ENCODE data around the gene P2RY14. TPM values are rescaled to one million over a fixed set of nuclear protein-coding genes. Genes with fewer than 3 reads are reported as not detected.

Gene P2RY14
- total RNA-seq, 1 experiment from 2014 or later = not detected

DNA sequence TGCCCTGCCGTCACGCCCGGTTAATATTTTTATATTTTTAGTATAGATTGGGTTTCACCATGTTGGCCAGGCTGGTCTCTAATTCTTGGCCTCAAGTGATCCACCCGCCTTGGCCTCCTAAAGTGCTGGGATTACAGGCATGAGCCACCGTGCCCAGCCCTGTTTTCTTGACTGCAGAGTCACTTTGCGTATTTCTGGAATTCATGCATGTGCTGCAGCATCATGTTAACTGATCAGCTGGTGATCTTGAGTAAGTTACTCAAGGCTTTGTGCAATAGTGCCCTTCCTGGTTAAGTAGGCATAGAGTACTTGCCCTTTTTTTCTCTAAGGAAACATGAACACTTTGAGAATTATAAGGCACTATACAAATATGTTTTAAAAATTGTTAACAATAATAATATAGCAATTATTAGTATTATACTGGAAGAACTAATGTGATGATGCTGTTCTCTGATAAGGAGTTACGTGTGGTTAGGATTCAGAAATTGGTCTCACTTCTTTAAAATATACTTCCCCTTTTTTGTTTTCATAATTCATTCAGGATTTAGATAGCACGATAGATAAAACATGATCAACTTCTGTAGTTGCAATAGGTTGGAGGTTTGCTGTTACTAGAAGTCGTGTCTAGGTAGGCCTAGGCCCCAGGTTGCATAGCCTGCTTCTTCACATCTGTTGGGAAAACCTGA, 108.9 kb downstream of the P2RY14 start (continued):
- TF ChIP-seq NFATC4 (CRISPR knock-in tag; IDR thresholded peaks at IDR 0.05) = no peak
- TF ChIP-seq RORB (CRISPR knock-in tag; IDR thresholded peaks at IDR 0.05) = no peak
- TF ChIP-seq, protein P1, sequence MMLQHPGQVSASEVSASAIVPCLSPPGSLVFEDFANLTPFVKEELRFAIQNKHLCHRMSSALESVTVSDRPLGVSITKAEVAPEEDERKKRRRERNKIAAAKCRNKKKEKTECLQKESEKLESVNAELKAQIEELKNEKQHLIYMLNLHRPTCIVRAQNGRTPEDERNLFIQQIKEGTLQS (CRISPR knock-in tag; conservative IDR thresholded peaks at IDR 0.05) = no peak
- TF ChIP-seq, protein P2, sequence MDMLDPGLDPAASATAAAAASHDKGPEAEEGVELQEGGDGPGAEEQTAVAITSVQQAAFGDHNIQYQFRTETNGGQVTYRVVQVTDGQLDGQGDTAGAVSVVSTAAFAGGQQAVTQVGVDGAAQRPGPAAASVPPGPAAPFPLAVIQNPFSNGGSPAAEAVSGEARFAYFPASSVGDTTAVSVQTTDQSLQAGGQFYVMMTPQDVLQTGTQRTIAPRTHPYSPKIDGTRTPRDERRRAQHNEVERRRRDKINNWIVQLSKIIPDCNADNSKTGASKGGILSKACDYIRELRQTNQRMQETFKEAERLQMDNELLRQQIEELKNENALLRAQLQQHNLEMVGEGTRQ (CRISPR knock-in tag; IDR thresholded peaks at IDR 0.05) = no peak
- TF ChIP-seq FOXK1 (CRISPR knock-in tag; IDR thresholded peaks at IDR 0.05) = no peak
- TF ChIP-seq EMX1 (CRISPR knock-in tag; IDR thresholded peaks at IDR 0.05) = no peak
- no peak for TF ChIP-seq TEAD1 (CRISPR knock-in tag; IDR thresholded peaks at IDR 0.05)
- TF ChIP-seq, protein P3, sequence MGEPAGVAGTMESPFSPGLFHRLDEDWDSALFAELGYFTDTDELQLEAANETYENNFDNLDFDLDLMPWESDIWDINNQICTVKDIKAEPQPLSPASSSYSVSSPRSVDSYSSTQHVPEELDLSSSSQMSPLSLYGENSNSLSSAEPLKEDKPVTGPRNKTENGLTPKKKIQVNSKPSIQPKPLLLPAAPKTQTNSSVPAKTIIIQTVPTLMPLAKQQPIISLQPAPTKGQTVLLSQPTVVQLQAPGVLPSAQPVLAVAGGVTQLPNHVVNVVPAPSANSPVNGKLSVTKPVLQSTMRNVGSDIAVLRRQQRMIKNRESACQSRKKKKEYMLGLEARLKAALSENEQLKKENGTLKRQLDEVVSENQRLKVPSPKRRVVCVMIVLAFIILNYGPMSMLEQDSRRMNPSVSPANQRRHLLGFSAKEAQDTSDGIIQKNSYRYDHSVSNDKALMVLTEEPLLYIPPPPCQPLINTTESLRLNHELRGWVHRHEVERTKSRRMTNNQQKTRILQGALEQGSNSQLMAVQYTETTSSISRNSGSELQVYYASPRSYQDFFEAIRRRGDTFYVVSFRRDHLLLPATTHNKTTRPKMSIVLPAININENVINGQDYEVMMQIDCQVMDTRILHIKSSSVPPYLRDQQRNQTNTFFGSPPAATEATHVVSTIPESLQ (CRISPR knock-in tag; IDR thresholded peaks at IDR 0.05) = no peak
- TF ChIP-seq, protein P4, sequence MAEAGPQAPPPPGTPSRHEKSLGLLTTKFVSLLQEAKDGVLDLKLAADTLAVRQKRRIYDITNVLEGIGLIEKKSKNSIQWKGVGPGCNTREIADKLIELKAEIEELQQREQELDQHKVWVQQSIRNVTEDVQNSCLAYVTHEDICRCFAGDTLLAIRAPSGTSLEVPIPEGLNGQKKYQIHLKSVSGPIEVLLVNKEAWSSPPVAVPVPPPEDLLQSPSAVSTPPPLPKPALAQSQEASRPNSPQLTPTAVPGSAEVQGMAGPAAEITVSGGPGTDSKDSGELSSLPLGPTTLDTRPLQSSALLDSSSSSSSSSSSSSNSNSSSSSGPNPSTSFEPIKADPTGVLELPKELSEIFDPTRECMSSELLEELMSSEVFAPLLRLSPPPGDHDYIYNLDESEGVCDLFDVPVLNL (CRISPR knock-in tag; IDR thresholded peaks at IDR 0.05; ENCODE audit: borderline replicate concordance, low read depth) = no peak
- TF ChIP-seq NR2C2 (CRISPR knock-in tag; IDR thresholded peaks at IDR 0.05) = no peak
- TF ChIP-seq GTF2I (CRISPR knock-in tag; conservative IDR thresholded peaks at IDR 0.05) = no peak
- no peak for TF ChIP-seq OVOL2 (CRISPR knock-in tag; IDR thresholded peaks at IDR 0.05; ENCODE audit: borderline replicate concordance)
- TF ChIP-seq ZNF219 (CRISPR knock-in tag; IDR thresholded peaks at IDR 0.05; ENCODE audit: borderline replicate concordance) = no peak

DNA sequence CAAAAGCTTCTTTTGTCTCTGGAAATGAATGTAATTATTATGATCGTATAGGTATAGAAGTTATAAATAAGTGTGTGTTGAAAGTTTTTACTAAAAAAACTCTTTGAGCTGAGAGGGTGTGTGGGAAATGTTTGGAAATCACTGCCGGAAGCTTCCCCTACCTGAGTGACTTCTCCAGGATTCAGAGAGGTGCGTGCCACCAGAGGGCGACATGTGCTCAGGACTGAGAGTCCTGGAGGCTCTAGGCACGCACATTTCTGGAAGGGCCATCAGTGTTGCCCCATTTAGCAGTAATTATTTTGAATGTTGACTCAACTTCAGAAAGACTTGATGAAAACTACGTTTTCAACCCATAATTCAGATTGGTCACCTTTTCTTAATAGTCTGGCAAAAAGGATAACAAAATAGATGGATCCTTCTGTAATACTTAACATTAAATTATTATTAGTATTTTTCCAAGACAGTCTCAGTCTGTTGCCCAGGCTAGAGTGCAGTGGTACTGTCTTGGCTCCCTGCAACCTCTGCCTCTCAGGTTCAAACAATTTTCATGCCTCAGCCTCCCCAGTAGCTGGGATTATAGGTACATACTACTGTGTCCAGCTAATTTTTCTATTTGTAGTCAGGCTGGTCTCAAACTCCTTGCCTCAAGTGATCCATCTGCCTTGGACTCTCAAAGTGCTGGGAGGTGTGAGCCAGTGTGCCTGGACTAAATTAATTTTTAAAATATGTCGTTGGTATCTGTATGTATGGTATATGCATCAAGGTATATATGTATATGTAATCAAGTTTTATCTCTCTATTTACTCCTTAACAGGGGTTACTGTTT, 109.9 kb downstream of the P2RY14 start:
- no peak overlapping the region for H3K4me3 Mint-ChIP-seq
- no peak overlapping the region for H3K27ac Mint-ChIP-seq
- ChIA-PET CTCF (interaction anchor here (0.6 to 1.4 kb wide), 23 partner anchors 10 to 956 kb away, joined by 3 to 14 read pairs (median 4); no protein-coding TSS in a partner anchor), POLR2A (interaction anchor here (0.7 kb wide), 1 partner anchor 35 kb away, joined by 4 read pairs; the partner anchor contains the start of gene GPR171)
- peaks cover 21% of the 10 kb centered on the region for H3K4me1 Mint-ChIP-seq
- no peaks in the 10 kb centered on the region for H3K27me3 Mint-ChIP-seq (ENCODE audit: low read depth)
- no peaks in the 10 kb centered on the region for H3K36me3 Mint-ChIP-seq
- DNase-seq (ENCODE audit: low spot score) (peak; percentile 81), ATAC-seq (peak; percentile 94)
- H3K9me3 Mint-ChIP-seq = no peaks in the 10 kb centered on the region
- TF ChIP-seq EMX1 (CRISPR knock-in tag; IDR thresholded peaks at IDR 0.05) (no peak), KAT7 (CRISPR knock-in tag; IDR thresholded peaks at IDR 0.05; ENCODE audit: borderline replicate concordance) (no peak), ZNF138 (CRISPR knock-in tag; conservative IDR thresholded peaks at IDR 0.05) (no peak), GTF2I (CRISPR knock-in tag; conservative IDR thresholded peaks at IDR 0.05) (no peak)
- TF ChIP-seq, protein P5, sequence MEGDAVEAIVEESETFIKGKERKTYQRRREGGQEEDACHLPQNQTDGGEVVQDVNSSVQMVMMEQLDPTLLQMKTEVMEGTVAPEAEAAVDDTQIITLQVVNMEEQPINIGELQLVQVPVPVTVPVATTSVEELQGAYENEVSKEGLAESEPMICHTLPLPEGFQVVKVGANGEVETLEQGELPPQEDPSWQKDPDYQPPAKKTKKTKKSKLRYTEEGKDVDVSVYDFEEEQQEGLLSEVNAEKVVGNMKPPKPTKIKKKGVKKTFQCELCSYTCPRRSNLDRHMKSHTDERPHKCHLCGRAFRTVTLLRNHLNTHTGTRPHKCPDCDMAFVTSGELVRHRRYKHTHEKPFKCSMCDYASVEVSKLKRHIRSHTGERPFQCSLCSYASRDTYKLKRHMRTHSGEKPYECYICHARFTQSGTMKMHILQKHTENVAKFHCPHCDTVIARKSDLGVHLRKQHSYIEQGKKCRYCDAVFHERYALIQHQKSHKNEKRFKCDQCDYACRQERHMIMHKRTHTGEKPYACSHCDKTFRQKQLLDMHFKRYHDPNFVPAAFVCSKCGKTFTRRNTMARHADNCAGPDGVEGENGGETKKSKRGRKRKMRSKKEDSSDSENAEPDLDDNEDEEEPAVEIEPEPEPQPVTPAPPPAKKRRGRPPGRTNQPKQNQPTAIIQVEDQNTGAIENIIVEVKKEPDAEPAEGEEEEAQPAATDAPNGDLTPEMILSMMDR (IDR thresholded peaks at IDR 0.05) = peak; percentile 37
- TF ChIP-seq, protein P6, sequence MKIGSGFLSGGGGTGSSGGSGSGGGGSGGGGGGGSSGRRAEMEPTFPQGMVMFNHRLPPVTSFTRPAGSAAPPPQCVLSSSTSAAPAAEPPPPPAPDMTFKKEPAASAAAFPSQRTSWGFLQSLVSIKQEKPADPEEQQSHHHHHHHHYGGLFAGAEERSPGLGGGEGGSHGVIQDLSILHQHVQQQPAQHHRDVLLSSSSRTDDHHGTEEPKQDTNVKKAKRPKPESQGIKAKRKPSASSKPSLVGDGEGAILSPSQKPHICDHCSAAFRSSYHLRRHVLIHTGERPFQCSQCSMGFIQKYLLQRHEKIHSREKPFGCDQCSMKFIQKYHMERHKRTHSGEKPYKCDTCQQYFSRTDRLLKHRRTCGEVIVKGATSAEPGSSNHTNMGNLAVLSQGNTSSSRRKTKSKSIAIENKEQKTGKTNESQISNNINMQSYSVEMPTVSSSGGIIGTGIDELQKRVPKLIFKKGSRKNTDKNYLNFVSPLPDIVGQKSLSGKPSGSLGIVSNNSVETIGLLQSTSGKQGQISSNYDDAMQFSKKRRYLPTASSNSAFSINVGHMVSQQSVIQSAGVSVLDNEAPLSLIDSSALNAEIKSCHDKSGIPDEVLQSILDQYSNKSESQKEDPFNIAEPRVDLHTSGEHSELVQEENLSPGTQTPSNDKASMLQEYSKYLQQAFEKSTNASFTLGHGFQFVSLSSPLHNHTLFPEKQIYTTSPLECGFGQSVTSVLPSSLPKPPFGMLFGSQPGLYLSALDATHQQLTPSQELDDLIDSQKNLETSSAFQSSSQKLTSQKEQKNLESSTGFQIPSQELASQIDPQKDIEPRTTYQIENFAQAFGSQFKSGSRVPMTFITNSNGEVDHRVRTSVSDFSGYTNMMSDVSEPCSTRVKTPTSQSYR (CRISPR knock-in tag; IDR thresholded peaks at IDR 0.05) = no peak
- TF ChIP-seq, protein P7, sequence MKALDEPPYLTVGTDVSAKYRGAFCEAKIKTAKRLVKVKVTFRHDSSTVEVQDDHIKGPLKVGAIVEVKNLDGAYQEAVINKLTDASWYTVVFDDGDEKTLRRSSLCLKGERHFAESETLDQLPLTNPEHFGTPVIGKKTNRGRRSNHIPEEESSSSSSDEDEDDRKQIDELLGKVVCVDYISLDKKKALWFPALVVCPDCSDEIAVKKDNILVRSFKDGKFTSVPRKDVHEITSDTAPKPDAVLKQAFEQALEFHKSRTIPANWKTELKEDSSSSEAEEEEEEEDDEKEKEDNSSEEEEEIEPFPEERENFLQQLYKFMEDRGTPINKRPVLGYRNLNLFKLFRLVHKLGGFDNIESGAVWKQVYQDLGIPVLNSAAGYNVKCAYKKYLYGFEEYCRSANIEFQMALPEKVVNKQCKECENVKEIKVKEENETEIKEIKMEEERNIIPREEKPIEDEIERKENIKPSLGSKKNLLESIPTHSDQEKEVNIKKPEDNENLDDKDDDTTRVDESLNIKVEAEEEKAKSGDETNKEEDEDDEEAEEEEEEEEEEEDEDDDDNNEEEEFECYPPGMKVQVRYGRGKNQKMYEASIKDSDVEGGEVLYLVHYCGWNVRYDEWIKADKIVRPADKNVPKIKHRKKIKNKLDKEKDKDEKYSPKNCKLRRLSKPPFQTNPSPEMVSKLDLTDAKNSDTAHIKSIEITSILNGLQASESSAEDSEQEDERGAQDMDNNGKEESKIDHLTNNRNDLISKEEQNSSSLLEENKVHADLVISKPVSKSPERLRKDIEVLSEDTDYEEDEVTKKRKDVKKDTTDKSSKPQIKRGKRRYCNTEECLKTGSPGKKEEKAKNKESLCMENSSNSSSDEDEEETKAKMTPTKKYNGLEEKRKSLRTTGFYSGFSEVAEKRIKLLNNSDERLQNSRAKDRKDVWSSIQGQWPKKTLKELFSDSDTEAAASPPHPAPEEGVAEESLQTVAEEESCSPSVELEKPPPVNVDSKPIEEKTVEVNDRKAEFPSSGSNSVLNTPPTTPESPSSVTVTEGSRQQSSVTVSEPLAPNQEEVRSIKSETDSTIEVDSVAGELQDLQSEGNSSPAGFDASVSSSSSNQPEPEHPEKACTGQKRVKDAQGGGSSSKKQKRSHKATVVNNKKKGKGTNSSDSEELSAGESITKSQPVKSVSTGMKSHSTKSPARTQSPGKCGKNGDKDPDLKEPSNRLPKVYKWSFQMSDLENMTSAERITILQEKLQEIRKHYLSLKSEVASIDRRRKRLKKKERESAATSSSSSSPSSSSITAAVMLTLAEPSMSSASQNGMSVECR (CRISPR knock-in tag; IDR thresholded peaks at IDR 0.05; ENCODE audit: borderline replicate concordance) = no peak
